HG03108 (cell line): Measurements from ENCODE around the gene BPIFA1.

Experiments
- ATAC-seq: cut with Tn5 transposase; IDR thresholded peaks from one replicate; pipeline ENCODE4 v1.9.1; 2021; ENCODE audit warnings: moderate library complexity; ENCODE audit not compliant: unreplicated experiment

BPIFA1 gene

GRCh38 chr20:33277471-33278441 lies 42.0 kb downstream of the BPIFA1 start:
- ATAC-seq = no peak

GRCh38 chr20:33278700-33279099 lies 42.9 kb downstream of the BPIFA1 start:
- no peak for ATAC-seq

- no peak for ATAC-seq
Observed at GRCh38 chr20:33279261-33279910, 43.6 kb downstream of the BPIFA1 start.

- no peak for ATAC-seq
Observed at GRCh38 chr20:33280000-33280680, 44.3 kb downstream of the BPIFA1 start.

- no peak for ATAC-seq
Observed at GRCh38 chr20:33280775-33281174, 45.0 kb downstream of the BPIFA1 start.

GRCh38 chr20:33281550-33282146 lies 45.9 kb downstream of the BPIFA1 start:
- no peak for ATAC-seq

- ATAC-seq = no peak
Observed at GRCh38 chr20:33282196-33282934, 46.6 kb downstream of the BPIFA1 start.

GRCh38 chr20:33282991-33283555 lies 47.3 kb downstream of the BPIFA1 start, which contains the start of gene BPIFB1:
Gene BPIFB1, plus strand, starts transcription at chr20:33283214. Its CDS starts 2,860 bp downstream, at chr20:33286074.
- ATAC-seq = no peak

GRCh38 chr20:33284284-33284683 lies 48.5 kb downstream of the BPIFA1 start:
- ATAC-seq = no peak

GRCh38 chr20:33284937-33285336 lies 49.1 kb downstream of the BPIFA1 start:
- ATAC-seq = no peak

- ATAC-seq = no peak
Observed at GRCh38 chr20:33285861-33286495, 50.2 kb downstream of the BPIFA1 start.

GRCh38 chr20:33287884-33288283 lies 52.1 kb downstream of the BPIFA1 start:
- no peak for ATAC-seq

- ATAC-seq = no peak
Observed at GRCh38 chr20:33290852-33291251, 55.1 kb downstream of the BPIFA1 start.

GRCh38 chr20:33291416-33291815 lies 55.6 kb downstream of the BPIFA1 start:
- ATAC-seq = no peak

GRCh38 chr20:33291830-33292355 lies 56.1 kb downstream of the BPIFA1 start:
- no peak for ATAC-seq
